HEK293T (cell line): ENCODE measurements around the gene AASDHPPT.

Experiments used
- FOXK2 ChIP-seq: fragments of 450-650 bp; IDR thresholded peaks from 2 replicates; pipeline ENCODE4 v1.6.1; 2016; ENCODE audit warnings: mild to moderate bottlenecking
- SP1 ChIP-seq: fragments of 450-650 bp; IDR thresholded peaks from 2 replicates; pipeline ENCODE4 v1.6.1; 2017

DNA sequence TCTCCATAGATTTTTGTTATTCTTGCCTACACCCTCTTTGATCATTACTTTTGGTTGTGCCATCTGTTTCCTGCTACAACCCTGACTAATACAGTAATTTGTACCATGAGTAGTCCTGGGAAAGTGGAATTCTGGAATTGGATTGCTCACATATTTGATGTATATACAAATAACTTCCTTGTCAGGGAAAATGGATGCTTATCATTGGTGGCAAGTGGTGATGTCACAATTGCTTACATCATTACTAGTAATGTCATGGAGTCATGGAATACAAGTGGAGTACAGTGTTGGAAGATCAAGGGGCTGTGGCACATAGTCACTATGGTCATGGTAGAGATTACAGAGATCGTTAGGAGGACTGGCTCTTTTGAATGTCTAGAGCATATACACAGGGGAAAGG lies 24.4 kb downstream of the AASDHPPT start:
- TF ChIP-seq SP1 (no peak), FOXK2 (no peak)
